SK-N-SH (cell line): ENCODE data around the gene QRICH2. TPM values are rescaled to one million over a fixed set of nuclear protein-coding genes. Genes with fewer than 3 reads are reported as not detected.
A peak's percentile ranks its signal among the peaks of the same experiment; 100 is the strongest.

Experiments
- CTCF ChIA-PET: fragments of 300-600, 350-600 bp; formaldehyde crosslinking; extraction: SDS; loops from one replicate; lab custom pipeline; 2021; lab: Yijun Ruan, JAX
- POLR2A ChIA-PET: fragments of 350-600 bp; sonication (Branson Sonifier 250); formaldehyde crosslinking; extraction: SDS; loops from one replicate; lab custom pipeline; 2020; ENCODE audit warnings: antibody characterized with exemption, inconsistent platforms; lab: Yijun Ruan, JAX
- DNase-seq: peaks from one replicate; pipeline ENCODE4 v3.0.0; 2012
- H2AFZ ChIP-seq: fragments of 200-600 bp; sonication (generic); 2 replicates; pipeline ENCODE4 v1.8.1; 2016; ENCODE audit warnings: antibody characterized with exemption, mild to moderate bottlenecking, low read depth
- H3F3A ChIP-seq: fragments of 200-600 bp; sonication (generic); replicated peaks from 2 replicates; pipeline ENCODE3; 2016; ENCODE audit warnings: antibody characterized with exemption, mild to moderate bottlenecking; ENCODE audit not compliant: insufficient read depth
- H3K27ac ChIP-seq, 2 experiments: fragments of 200-500 bp in 1 of 2; fragments of 200-600 bp in 1 of 2; sonication (Bioruptor generic) in 1 of 2; sonication (generic), shearing (Covaris generic) in 1 of 2; 2 replicates each; pipeline versions ENCODE4 v1.5.1 to v1.6.1; 2014 to 2016; ENCODE audit warnings: low read depth in 2 of 2, inconsistent platforms in 1 of 2, low read length in 1 of 2, mild to moderate bottlenecking in 1 of 2, mixed read lengths in 1 of 2
- H3K27me3 ChIP-seq: fragments of 200-600 bp; sonication (generic), shearing (Covaris generic); 2 replicates; pipeline ENCODE4 v1.6.1; 2016; ENCODE audit warnings: mixed run types; ENCODE audit not compliant: insufficient read depth
- H3K36me3 ChIP-seq, 2 experiments: fragments of 200-500 bp in 1 of 2; fragments of 200-600 bp in 1 of 2; sonication (Bioruptor generic) in 1 of 2; sonication (generic) in 1 of 2; replicated peaks in 1 of 2; 2 replicates each; pipeline versions ENCODE3 to v1.5.1; 2014 to 2016; ENCODE audit warnings: low read length in 1 of 2, mild to moderate bottlenecking in 1 of 2; ENCODE audit not compliant: insufficient read depth in 2 of 2, control insufficient read depth in 1 of 2
- H3K4me1 ChIP-seq, 2 experiments: fragments of 200-500 bp in 1 of 2; fragments of 200-600 bp in 1 of 2; sonication (Bioruptor generic) in 1 of 2; sonication (generic), shearing (Covaris generic) in 1 of 2; 2 replicates each; pipeline versions ENCODE4 v1.5.1 to v1.6.1; 2014 to 2016; ENCODE audit warnings: low read depth in 1 of 2, low read length in 1 of 2, mixed run types in 1 of 2; ENCODE audit not compliant: insufficient read depth in 2 of 2, control insufficient read depth in 1 of 2
- H3K4me2 ChIP-seq: fragments of 200-600 bp; sonication (generic), shearing (Covaris generic); 2 replicates; pipeline ENCODE4 v1.6.1; 2017; ENCODE audit warnings: mixed run types
- H3K4me3 ChIP-seq, 2 experiments: fragments of 200-500 bp in 1 of 2; fragments of 200-600 bp in 1 of 2; sonication (Bioruptor generic) in 1 of 2; sonication (generic), shearing (Covaris generic) in 1 of 2; 2 replicates each; pipeline versions ENCODE4 v1.5.1 to v1.8.1; 2014 to 2016; ENCODE audit warnings: low read depth in 2 of 2, inconsistent platforms in 1 of 2, low read length in 1 of 2, mild to moderate bottlenecking in 1 of 2, mixed read lengths in 1 of 2, moderate library complexity in 1 of 2
- H3K79me2 ChIP-seq: fragments of 200-600 bp; sonication (generic); 2 replicates; pipeline ENCODE4 v1.8.1; 2017; ENCODE audit warnings: mild to moderate bottlenecking; ENCODE audit not compliant: insufficient read depth
- H3K9ac ChIP-seq: fragments of 200-600 bp; sonication (generic); 2 replicates; pipeline ENCODE4 v1.6.1; 2017; ENCODE audit warnings: mixed run types
- H3K9me2 ChIP-seq: fragments of 200-600 bp; sonication (generic); 2 replicates; pipeline ENCODE4 v1.6.1; 2017; ENCODE audit warnings: mixed run types
- H3K9me3 ChIP-seq: fragments of 200-600 bp; sonication (generic); 2 replicates; pipeline ENCODE4 v1.6.1; 2017; ENCODE audit warnings: mixed run types, mild to moderate bottlenecking, moderate library complexity
- H4K20me1 ChIP-seq: fragments of 200-600 bp; sonication (generic); 2 replicates; pipeline ENCODE4 v1.6.1; 2017; ENCODE audit warnings: mild to moderate bottlenecking, mixed run types; ENCODE audit not compliant: insufficient read depth
- CTCF ChIP-seq: fragments of 200-600 bp; sonication (generic); IDR thresholded peaks from 2 replicates; pipeline ENCODE4 v1.6.1; 2017; ENCODE audit warnings: antibody characterized with exemption, mild to moderate bottlenecking, moderate library complexity
- ELF1 ChIP-seq: IDR thresholded peaks from 2 replicates; pipeline ENCODE4 v1.4.0; 2012
- EP300 ChIP-seq, 2 experiments: IDR thresholded peaks; 2 replicates each; pipeline versions ENCODE4 v1.4.0 to v1.6.1; 2012; ENCODE audit warnings: borderline replicate concordance in 1 of 2, low read depth in 1 of 2, low read length in 1 of 2
- FOSL2 ChIP-seq: IDR thresholded peaks from 2 replicates; pipeline ENCODE4 v1.4.0; 2012; ENCODE audit warnings: low read depth, mild to moderate bottlenecking, moderate library complexity, borderline replicate concordance
- IRF3 ChIP-seq: fragments of 150-350 bp; IDR thresholded peaks from 2 replicates; pipeline ENCODE4 v1.6.1; 2016; ENCODE audit warnings: mild to moderate bottlenecking, low read depth, low read length
- JUND ChIP-seq: IDR thresholded peaks from 2 replicates; pipeline ENCODE4 v1.4.0; 2012
- MAX ChIP-seq: IDR thresholded peaks from 2 replicates; pipeline ENCODE4 v1.4.0; 2012; ENCODE audit warnings: low read depth
- MEF2A ChIP-seq: IDR thresholded peaks from 2 replicates; pipeline ENCODE4 v1.4.0; 2012; ENCODE audit warnings: low read depth, borderline replicate concordance
- MXI1 ChIP-seq: IDR thresholded peaks from 2 replicates; pipeline ENCODE4 v1.6.1; 2012; ENCODE audit warnings: mild to moderate bottlenecking, low read depth, low read length, improper control_type of control experiment
- NFIC ChIP-seq: IDR thresholded peaks from 2 replicates; pipeline ENCODE4 v1.4.0; 2012; ENCODE audit warnings: borderline replicate concordance
- RAD21 ChIP-seq: IDR thresholded peaks from 2 replicates; pipeline ENCODE4 v1.6.1; 2012; ENCODE audit warnings: mild to moderate bottlenecking, low read length
- RCOR1 ChIP-seq: fragments of 150-350 bp; IDR thresholded peaks from 2 replicates; pipeline ENCODE4 v1.6.1; 2017; ENCODE audit warnings: antibody characterized with exemption, low read length
- SIN3A ChIP-seq: IDR thresholded peaks from 2 replicates; pipeline ENCODE4 v1.6.1; 2012; ENCODE audit warnings: low read depth, mild to moderate bottlenecking, low read length, moderate library complexity, borderline replicate concordance
- SMC3 ChIP-seq: IDR thresholded peaks from 2 replicates; pipeline ENCODE4 v1.6.1; 2012; ENCODE audit warnings: low read depth, low read length, improper control_type of control experiment
- TCF12 ChIP-seq: IDR thresholded peaks from 2 replicates; pipeline ENCODE4 v1.4.0; 2012
- TEAD4 ChIP-seq: IDR thresholded peaks from 2 replicates; pipeline ENCODE4 v1.4.0; 2012; ENCODE audit warnings: mild to moderate bottlenecking, borderline replicate concordance; ENCODE audit not compliant: insufficient read depth
- USF2 ChIP-seq: fragments of 150-350 bp; IDR thresholded peaks from 2 replicates; pipeline ENCODE4 v1.6.1; 2017; ENCODE audit warnings: antibody characterized with exemption, low read length, low read depth, borderline replicate concordance
- ZBTB33 ChIP-seq: IDR thresholded peaks from 2 replicates; pipeline ENCODE4 v1.4.0; 2012; ENCODE audit warnings: low read depth, borderline replicate concordance
- WGBS: methylation state at CpG from one replicate; pipeline ENCODE4 v1.1.6; 2017; ENCODE audit warnings: low lambda C conversion rate; 5-methylcytosine and 5-hydroxymethylcytosine counted together
- polyA plus RNA-seq, 3 experiments: library from polyadenylated mRNA; depleted of rRNA; stranded (reverse); fragments of >200 nt; gene quantifications; 2 replicates each; pipeline ENCODE4 v1.2.3, GENCODE V29; 2012

Gene QRICH2
- polyA plus RNA-seq, 1 of the 3 experiments (the other 2 are of a cell fraction), result 6.2 TPM

- DNase-seq, result no peak
- H3K9me2 ChIP-seq, result no peaks in the 10 kb centered on the region
- H3K4me2 ChIP-seq, result no peak overlapping the region
- H3K9me3 ChIP-seq, result no peaks in the 10 kb centered on the region
- no peak overlapping the region for H3K27ac ChIP-seq
- peaks cover 0 to 11% of the 10 kb centered on the region in 2 experiments for H3K36me3 ChIP-seq
- H3F3A ChIP-seq, result peaks cover 12% of the 10 kb centered on the region
- H3K4me1 ChIP-seq, result peaks cover 7 to 10% of the 10 kb centered on the region in 2 experiments; a peak in 2 of 4 replicates
- ChIA-PET POLR2A (interaction anchor here (0.6 to 4.9 kb wide), 4 partner anchors 15 to 43 kb away, joined by 4 to 39 read pairs (median 8); partner anchors contain the start of gene SPHK1), CTCF (interaction anchor here (1.0 to 8.3 kb wide), 5 partner anchors 16 to 56 kb away, joined by 3 to 128 read pairs (median 21); partner anchors contain the start of gene SPHK1)
- no peak overlapping the region for H2AFZ ChIP-seq
- H3K79me2 ChIP-seq, result peaks cover 35% of the 10 kb centered on the region
- no peaks in the 10 kb centered on the region for H3K27me3 ChIP-seq
- no peak overlapping the region for H3K9ac ChIP-seq
- H4K20me1 ChIP-seq, result no peaks in the 10 kb centered on the region
- H3K4me3 ChIP-seq, result no peak overlapping the region
- WGBS, result 85% methylated on average over 13 of the region's 13 CpGs
- TF ChIP-seq CTCF, result no peak
- no peak for TF ChIP-seq MXI1
- TF ChIP-seq NFIC, result no peak
- TF ChIP-seq ZBTB33, result no peak
- TF ChIP-seq MAX, result no peak
- no peak for TF ChIP-seq IRF3
- TF ChIP-seq FOSL2, result no peak
Observed at GRCh38 chr17:76354747-76355310, 46.8 kb upstream of the QRICH2 start.

GRCh38 chr17:76354317-76354729 is 46.2 kb upstream of the QRICH2 start:
- Histone ChIP-seq H3K27ac (peak overlapping the region; percentile 83 to 90), H3K36me3 (peaks cover 0 to 11% of the 10 kb centered on the region in 2 experiments), H3K4me1 (peaks cover 7 to 10% of the 10 kb centered on the region in 2 experiments; a peak in 2 of 4 replicates), H3K4me3 (peak overlapping the region; percentile 65 to 87), H3K9me3 (no peaks in the 10 kb centered on the region), H3K79me2 (peaks cover 40% of the 10 kb centered on the region), H3K4me2 (peak overlapping the region; percentile 75), H3F3A (peaks cover 10% of the 10 kb centered on the region), H3K9ac (peak overlapping the region; percentile 76), H3K9me2 (no peaks in the 10 kb centered on the region), H3K27me3 (no peaks in the 10 kb centered on the region), H2AFZ (peak overlapping the region; percentile 99), H4K20me1 (no peaks in the 10 kb centered on the region)
- ChIA-PET CTCF (interaction anchor here (0.7 to 8.3 kb wide), 18 partner anchors 9 to 269 kb away, joined by 3 to 128 read pairs (median 4); partner anchors contain the start of gene SPHK1), POLR2A (interaction anchor here (0.6 to 4.9 kb wide), 8 partner anchors 8 to 381 kb away, joined by 3 to 39 read pairs (median 6); partner anchors contain the start of gene SPHK1)
- 10% methylated on average over 18 of the region's 18 CpGs for WGBS
- DNase-seq, result no peak
- TF ChIP-seq TEAD4 (no peak), EP300 (IDR thresholded peaks at IDR 0.05; ENCODE audit: borderline replicate concordance in 1 of 2, low read depth in 1 of 2, low read length in 1 of 2) (no peak), JUND (no peak), SIN3A (no peak), RCOR1 (no peak), RAD21 (no peak), MAX (no peak), USF2 (no peak), TCF12 (no peak), CTCF (no peak), MEF2A (no peak), ELF1 (no peak), SMC3 (no peak)
